ENCODE measurements around the gene PPY.
A peak's percentile ranks its signal among the peaks of the same experiment; 100 is the strongest.

The PPY gene

GRCh38 chr17:43913584-43913983 lies 28.7 kb downstream of the PPY start:
- DNase-seq = no peak
- H3K4me3 ChIP-seq (ENCODE audit: low read depth, low read length) = no peak overlapping the region
- TF ChIP-seq CTCF (IDR thresholded peaks at IDR 0.05; ENCODE audit: low read depth, low read length) = no peak
- no peaks in the 10 kb centered on the region for H3K36me3 ChIP-seq
- peaks cover 3% of the 10 kb centered on the region; the same call in 1 of the 2 replicates for H3K27me3 ChIP-seq
- no peaks in the 10 kb centered on the region for H3K9me3 ChIP-seq
- no peaks in the 10 kb centered on the region for H3K4me1 ChIP-seq

GRCh38 chr17:43912635-43913304 lies 29.5 kb downstream of the PPY start:
- DNase-seq = no peak
- H3K4me1 ChIP-seq = no peaks in the 10 kb centered on the region; the same call in 1 of the 2 replicates
- H3K9me3 ChIP-seq = no peaks in the 10 kb centered on the region
- no peak overlapping the region for H3K4me3 ChIP-seq (ENCODE audit: low read depth, low read length)
- TF ChIP-seq CTCF (IDR thresholded peaks at IDR 0.05; ENCODE audit: low read depth, low read length) = no peak
- no peaks in the 10 kb centered on the region for H3K36me3 ChIP-seq
- peaks cover 5% of the 10 kb centered on the region; the same call in 1 of the 2 replicates for H3K27me3 ChIP-seq

- no peak for DNase-seq
- Histone ChIP-seq H3K36me3 (no peaks in the 10 kb centered on the region), H3K27me3 (peaks cover 5% of the 10 kb centered on the region; the same call in 1 of the 2 replicates), H3K4me1 (no peaks in the 10 kb centered on the region; the same call in 1 of the 2 replicates), H3K9me3 (no peaks in the 10 kb centered on the region), H3K4me3 (ENCODE audit: low read depth, low read length) (no peak overlapping the region)
- no peak for TF ChIP-seq CTCF (IDR thresholded peaks at IDR 0.05; ENCODE audit: low read depth, low read length)
These were observed 30.4 kb downstream of the PPY start for GRCh38 chr17:43911904-43912303.

GRCh38 chr17:43909537-43910231 lies 32.6 kb downstream of the PPY start:
- TF ChIP-seq CTCF (IDR thresholded peaks at IDR 0.05; ENCODE audit: low read depth, low read length) = no peak
- Histone ChIP-seq H3K4me1 (peaks cover 7% of the 10 kb centered on the region), H3K4me3 (ENCODE audit: low read depth, low read length) (no peak overlapping the region), H3K9me3 (no peaks in the 10 kb centered on the region), H3K36me3 (no peaks in the 10 kb centered on the region), H3K27me3 (peaks cover 12% of the 10 kb centered on the region)
- no peak for DNase-seq

- Histone ChIP-seq H3K9me3 (no peaks in the 10 kb centered on the region), H3K27me3 (peaks cover 12% of the 10 kb centered on the region), H3K4me1 (peaks cover 7% of the 10 kb centered on the region), H3K36me3 (no peaks in the 10 kb centered on the region), H3K4me3 (ENCODE audit: low read depth, low read length) (peak overlapping the region; percentile 69)
- peak; percentile 72 for DNase-seq
- no peak for TF ChIP-seq CTCF (IDR thresholded peaks at IDR 0.05; ENCODE audit: low read depth, low read length)
These were observed 34.1 kb downstream of the PPY start for GRCh38 chr17:43907998-43908721.

All from BE2C (cell line).